AG04449 (cell line): ENCODE measurements around the gene GPR156.

ENCODE experiments used
- CTCF ChIA-PET: fragments of 350-600 bp; formaldehyde crosslinking; extraction: SDS; loops from one replicate; lab custom pipeline; 2021; ENCODE audit warnings: antibody characterized with exemption; lab: Yijun Ruan, JAX
- POLR2A ChIA-PET: fragments of 400-600, 350-600 bp; formaldehyde crosslinking; extraction: SDS; loops from one replicate; lab custom pipeline; 2020; ENCODE audit warnings: antibody characterized with exemption, inconsistent platforms; lab: Yijun Ruan, JAX
- DNase-seq: peaks from one replicate; pipeline ENCODE4 v3.0.0-alpha.2; 2010; ENCODE audit warnings: low read depth, low spot score
- H3K4me3 ChIP-seq: 2 replicates; pipeline ENCODE4 v1.5.1; 2011; ENCODE audit warnings: low read depth, mild to moderate bottlenecking, control low read depth, low read length
- TF ChIP-seq, protein P1 (sequence below): IDR thresholded peaks from one replicate; pipeline ENCODE4 v1.5.1; 2011; ENCODE audit warnings: mild to moderate bottlenecking, moderate library complexity, low read length, control low read depth, inconsistent platforms; ENCODE audit not compliant: insufficient read depth; ENCODE audit errors: missing control alignments

The GPR156 gene

DNA sequence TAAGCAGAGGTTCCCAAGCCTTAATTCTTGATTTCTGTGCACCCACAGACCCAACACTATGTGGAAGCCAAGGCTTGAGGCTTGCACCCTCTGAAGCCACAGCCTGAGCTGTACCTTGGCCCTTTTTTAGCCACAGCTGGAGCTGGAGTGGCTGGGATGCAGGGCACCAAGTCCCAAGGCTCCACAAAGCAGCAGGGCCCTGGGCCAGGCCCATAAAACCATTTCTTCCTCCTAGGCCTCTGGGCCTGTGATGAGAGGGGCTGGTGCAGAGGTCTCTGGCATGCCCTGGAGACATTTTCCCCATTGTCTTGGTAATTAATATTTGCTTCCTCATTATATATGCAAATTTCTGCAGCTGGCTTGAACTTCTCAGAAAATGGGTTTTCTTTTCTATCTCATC lies 129.9 kb downstream of the GPR156 start:
- no peak for DNase-seq
- TF ChIP-seq, protein P1, sequence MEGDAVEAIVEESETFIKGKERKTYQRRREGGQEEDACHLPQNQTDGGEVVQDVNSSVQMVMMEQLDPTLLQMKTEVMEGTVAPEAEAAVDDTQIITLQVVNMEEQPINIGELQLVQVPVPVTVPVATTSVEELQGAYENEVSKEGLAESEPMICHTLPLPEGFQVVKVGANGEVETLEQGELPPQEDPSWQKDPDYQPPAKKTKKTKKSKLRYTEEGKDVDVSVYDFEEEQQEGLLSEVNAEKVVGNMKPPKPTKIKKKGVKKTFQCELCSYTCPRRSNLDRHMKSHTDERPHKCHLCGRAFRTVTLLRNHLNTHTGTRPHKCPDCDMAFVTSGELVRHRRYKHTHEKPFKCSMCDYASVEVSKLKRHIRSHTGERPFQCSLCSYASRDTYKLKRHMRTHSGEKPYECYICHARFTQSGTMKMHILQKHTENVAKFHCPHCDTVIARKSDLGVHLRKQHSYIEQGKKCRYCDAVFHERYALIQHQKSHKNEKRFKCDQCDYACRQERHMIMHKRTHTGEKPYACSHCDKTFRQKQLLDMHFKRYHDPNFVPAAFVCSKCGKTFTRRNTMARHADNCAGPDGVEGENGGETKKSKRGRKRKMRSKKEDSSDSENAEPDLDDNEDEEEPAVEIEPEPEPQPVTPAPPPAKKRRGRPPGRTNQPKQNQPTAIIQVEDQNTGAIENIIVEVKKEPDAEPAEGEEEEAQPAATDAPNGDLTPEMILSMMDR = no peak
- H3K4me3 ChIP-seq = no peak overlapping the region
- ChIA-PET POLR2A (no interaction called here), CTCF (interaction anchor here (1.1 kb wide), 1 partner anchor 20 kb away, joined by 3 read pairs; no protein-coding TSS in a partner anchor)

DNA sequence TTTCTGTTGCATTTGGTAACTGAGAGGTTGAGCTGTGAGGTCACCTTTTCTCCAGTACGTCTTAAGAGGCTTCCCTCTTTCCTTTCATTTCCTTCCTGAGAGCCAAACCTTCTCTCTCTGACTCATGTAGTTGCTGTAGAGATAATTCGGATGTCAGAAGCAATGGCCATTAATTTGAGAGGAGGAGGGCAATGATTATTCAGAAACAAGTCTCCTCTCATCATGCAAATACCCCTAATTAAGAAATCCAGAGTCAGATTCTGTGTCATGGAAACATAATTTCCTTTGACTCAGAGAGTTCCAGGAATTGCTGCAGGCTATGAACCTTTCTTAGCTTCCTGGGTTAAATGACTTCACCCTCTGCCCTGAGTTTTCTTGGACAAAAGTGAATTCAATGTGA lies 131.7 kb downstream of the GPR156 start:
- POLR2A ChIA-PET = interaction anchor here (0.7 to 1.1 kb wide), 2 partner anchors 53 to 57 kb away, joined by 3 to 5 read pairs; no protein-coding TSS in a partner anchor

DNA sequence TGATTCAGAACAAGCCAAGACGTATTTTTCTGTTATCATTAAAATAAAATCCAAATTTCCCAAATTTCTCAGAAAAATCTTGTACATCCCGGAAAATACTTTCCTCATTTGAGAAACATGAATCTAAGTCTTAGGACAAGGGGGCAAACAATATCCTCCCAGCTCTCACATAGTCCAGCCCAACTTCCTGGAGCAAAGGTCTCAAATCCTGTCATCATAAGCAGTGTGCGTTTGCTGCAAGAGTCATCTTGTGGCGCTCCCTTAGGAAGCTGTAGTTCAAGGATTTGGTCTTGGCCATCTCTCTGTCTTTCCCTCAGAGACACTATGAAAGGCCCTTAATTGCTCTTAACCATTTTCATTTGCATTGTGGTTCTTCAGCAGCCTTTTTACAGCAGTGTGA lies 133.2 kb downstream of the GPR156 start:
- CTCF ChIA-PET = no interaction called here
- no peak overlapping the region for H3K4me3 ChIP-seq
- TF ChIP-seq, protein P1 = no peak
- no peak for DNase-seq
- POLR2A ChIA-PET = no interaction called here

More for the DNA sequence above, 131.7 kb downstream of the GPR156 start:
- no peak for DNase-seq
- TF ChIP-seq, protein P1 = no peak
- CTCF ChIA-PET = interaction anchor here (1.0 kb wide), 2 partner anchors 11 to 22 kb away, joined by 3 to 4 read pairs; no protein-coding TSS in a partner anchor
- no peak overlapping the region for H3K4me3 ChIP-seq

DNA sequence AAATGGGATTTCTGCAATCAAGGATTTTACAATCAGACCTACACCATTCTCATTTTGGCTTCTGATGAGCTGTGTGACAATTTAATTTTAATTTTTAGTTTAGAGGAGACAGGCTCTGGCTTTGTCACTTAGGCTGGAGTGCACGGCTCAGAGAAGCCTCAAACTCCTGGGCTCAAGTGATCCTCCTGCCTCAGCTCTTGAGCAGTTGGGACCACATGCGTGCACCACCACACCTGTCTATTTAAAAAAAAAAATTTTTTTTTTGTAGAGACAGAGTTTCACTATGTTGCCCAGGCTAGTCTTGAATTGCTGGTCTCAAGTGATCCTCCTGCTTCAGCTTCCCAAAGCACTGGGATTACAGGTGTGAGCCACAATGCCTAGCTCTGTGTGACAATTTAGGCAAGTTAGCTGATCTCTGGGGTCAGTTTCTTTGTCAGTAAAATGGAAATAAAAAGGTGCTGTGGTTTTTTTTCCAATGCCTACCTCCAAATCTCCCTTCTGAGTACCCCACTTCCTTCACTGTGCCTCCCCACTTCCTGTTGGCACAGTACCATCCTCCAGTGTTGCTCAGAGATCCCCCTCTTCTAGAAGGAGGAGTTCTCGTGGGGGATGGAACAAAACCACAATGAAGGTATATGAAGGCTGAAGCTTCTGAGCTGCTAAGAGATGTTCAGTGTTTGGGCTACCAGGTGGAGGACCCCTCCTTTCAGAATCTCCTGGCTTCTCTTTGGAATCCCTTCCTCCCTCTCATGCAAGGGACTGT lies 136.7 kb downstream of the GPR156 start:
- ChIA-PET POLR2A (no interaction called here), CTCF (interaction anchor here (0.8 kb wide), 1 partner anchor 25 kb away, joined by 3 read pairs; no protein-coding TSS in a partner anchor)
- no peak for DNase-seq
- H3K4me3 ChIP-seq = no peak overlapping the region
- TF ChIP-seq, protein P1 = no peak

DNA sequence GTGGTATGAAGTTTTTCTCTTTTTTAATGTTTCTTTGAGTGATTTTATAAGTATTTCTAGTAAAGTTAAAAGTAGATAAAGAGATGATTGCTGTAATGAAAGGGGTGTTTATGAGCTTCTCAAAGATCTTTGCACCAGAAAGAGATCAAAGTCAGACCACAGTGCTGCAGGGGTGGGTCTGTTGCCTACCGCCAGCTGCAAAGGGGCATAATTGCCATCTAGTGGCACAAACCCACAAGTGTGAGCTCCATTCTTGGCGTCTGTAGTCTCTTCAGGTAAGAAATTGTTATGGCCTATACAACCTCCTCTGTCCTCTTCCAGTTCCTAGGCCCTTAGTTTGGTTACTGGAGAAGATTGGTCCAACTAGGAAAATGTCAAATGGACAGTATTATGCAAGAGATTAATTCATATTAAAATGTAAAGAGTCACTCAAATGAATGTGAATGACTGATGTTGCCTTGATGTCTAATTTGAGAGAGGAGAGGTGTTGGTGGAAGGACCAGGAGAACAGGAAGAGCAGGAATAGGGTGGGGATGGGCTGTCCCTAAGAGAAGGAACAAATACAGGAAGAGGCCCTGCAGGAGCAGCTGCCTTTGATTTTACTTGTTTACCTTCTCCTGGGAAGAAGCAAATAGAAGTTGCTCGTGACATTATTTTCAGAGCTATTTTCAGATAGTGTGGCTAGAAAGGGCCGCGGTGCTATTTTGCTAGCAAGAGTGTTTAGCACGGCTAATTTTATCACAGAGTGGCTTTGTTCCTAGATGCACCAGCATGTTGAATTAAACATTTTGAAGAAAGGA lies 137.8 kb downstream of the GPR156 start:
- TF ChIP-seq, protein P1 = no peak

More for the DNA sequence above, 137.8 kb downstream of the GPR156 start:
- H3K4me3 ChIP-seq = no peak overlapping the region
- ChIA-PET POLR2A (no interaction called here), CTCF (interaction anchor here (0.8 kb wide), 1 partner anchor 26 kb away, joined by 3 read pairs; no protein-coding TSS in a partner anchor)
- DNase-seq = no peak
